Kidney epithelial cell (primary cell): ENCODE measurements around the gene GRPEL2. TPM values are rescaled to one million over a fixed set of nuclear protein-coding genes. Genes with fewer than 3 reads are reported as not detected.

ENCODE experiments used
- DNase-seq: peaks from one replicate; pipeline ENCODE4 v3.0.0-alpha.2; 2010; ENCODE audit warnings: low read depth
- H3K27me3 ChIP-seq: 2 replicates; pipeline ENCODE4 v1.6.0; 2011; ENCODE audit warnings: low read length; ENCODE audit not compliant: control insufficient read depth, insufficient read depth
- H3K36me3 ChIP-seq: 2 replicates; pipeline ENCODE4 v1.5.1; 2011; ENCODE audit warnings: low read length; ENCODE audit not compliant: control insufficient read depth, insufficient read depth
- H3K4me3 ChIP-seq: 2 replicates; pipeline ENCODE4 v1.5.1; 2011; ENCODE audit warnings: low read depth, mild to moderate bottlenecking, control low read depth, low read length
- CTCF ChIP-seq: IDR thresholded peaks from 2 replicates; pipeline ENCODE4 v1.5.1; 2011; ENCODE audit warnings: mild to moderate bottlenecking, moderate library complexity, low read length, control low read depth, inconsistent platforms; ENCODE audit not compliant: insufficient read depth, poor library complexity, severe bottlenecking
- total RNA-seq: library from RNA; depleted of rRNA; stranded (reverse); fragments of >200 nt; gene quantifications from 2 replicates; pipeline ENCODE4 v1.2.3, GENCODE V29; 2015

GRPEL2 gene
- total RNA-seq, 1 donor from 2014 or later = 30.7 TPM

GRCh38 chr5:149341876-149342275 is 3.4 kb upstream of the GRPEL2 start:
- Histone ChIP-seq H3K27me3 (no peaks in the 10 kb centered on the region), H3K4me3 (no peak overlapping the region), H3K36me3 (no peaks in the 10 kb centered on the region)
- TF ChIP-seq CTCF = no peak
- no peak for DNase-seq

- no peak for DNase-seq
- Histone ChIP-seq H3K36me3 (no peaks in the 10 kb centered on the region), H3K4me3 (no peak overlapping the region), H3K27me3 (no peaks in the 10 kb centered on the region)
- TF ChIP-seq CTCF = no peak
These were observed 1.1 kb upstream of the GRPEL2 start for GRCh38 chr5:149344151-149344550.

- Histone ChIP-seq H3K36me3 (peaks cover 2% of the 10 kb centered on the region), H3K4me3 (peak overlapping the region; percentile 96), H3K27me3 (no peaks in the 10 kb centered on the region)
- no peak for TF ChIP-seq CTCF
- no peak for DNase-seq
These were observed 558 bp downstream of the GRPEL2 start for GRCh38 chr5:149345892-149346222.

GRCh38 chr5:149348518-149348917 is 3.2 kb downstream of the GRPEL2 start:
- no peak for DNase-seq
- Histone ChIP-seq H3K36me3 (peaks cover 2% of the 10 kb centered on the region), H3K27me3 (no peaks in the 10 kb centered on the region), H3K4me3 (no peak overlapping the region)
- no peak for TF ChIP-seq CTCF

GRCh38 chr5:149349382-149349781 is 4.1 kb downstream of the GRPEL2 start:
- no peaks in the 10 kb centered on the region for H3K27me3 ChIP-seq
- no peak overlapping the region for H3K4me3 ChIP-seq
- H3K36me3 ChIP-seq = peaks cover 2% of the 10 kb centered on the region
- TF ChIP-seq CTCF = no peak
- no peak for DNase-seq

- no peaks in the 10 kb centered on the region for H3K27me3 ChIP-seq
These were observed 6.9 kb downstream of the GRPEL2 start for GRCh38 chr5:149352169-149352568.

More at GRCh38 chr5:149352169-149352568, 6.9 kb downstream of the GRPEL2 start:
- Histone ChIP-seq H3K4me3 (no peak overlapping the region), H3K36me3 (peaks cover 2% of the 10 kb centered on the region)
- TF ChIP-seq CTCF = no peak
- no peak for DNase-seq
